DND-41 (cell line): ENCODE measurements around the gene LMOD3.

Experiments
- ATAC-seq: fragments of 200-7000 bp; cut with Tn5 transposase; 3 replicates; pipeline ENCODE4 v1.9.1; 2021; ENCODE audit warnings: low read depth; ENCODE audit not compliant: insufficient read depth
- DNase-seq: peaks from one replicate; pipeline ENCODE4 v3.0.0-alpha.2; 2020
- H2AFZ ChIP-seq: 2 replicates; pipeline ENCODE4 v1.6.0; 2012; ENCODE audit warnings: low read depth, low read length
- H3K27ac ChIP-seq: 2 replicates; pipeline ENCODE4 v1.5.1; 2012; ENCODE audit warnings: low read length, inconsistent platforms
- H3K27me3 ChIP-seq: fragments of 200-600 bp; sonication (generic); 2 replicates; pipeline ENCODE4 v1.6.0; 2012; ENCODE audit warnings: low read length, mild to moderate bottlenecking, inconsistent platforms; ENCODE audit not compliant: insufficient read depth, poor library complexity
- H3K36me3 ChIP-seq: 2 replicates; pipeline ENCODE4 v1.5.1; 2012; ENCODE audit warnings: low read length, inconsistent platforms; ENCODE audit not compliant: insufficient read depth
- H3K4me1 ChIP-seq: 2 replicates; pipeline ENCODE4 v1.5.1; 2012; ENCODE audit warnings: mild to moderate bottlenecking, low read length; ENCODE audit not compliant: insufficient read depth
- H3K4me2 ChIP-seq: 2 replicates; pipeline ENCODE4 v1.6.0; 2012; ENCODE audit warnings: mild to moderate bottlenecking, moderate library complexity, low read length, inconsistent platforms; ENCODE audit not compliant: insufficient read depth
- H3K4me3 ChIP-seq, 2 experiments: fragments of 200-600 bp in 1 of 2; shearing (Covaris generic) in 1 of 2; 2 replicates each; pipeline ENCODE4 v1.5.1; 2012 to 2016; ENCODE audit warnings: inconsistent platforms in 2 of 2, low read length in 2 of 2, mild to moderate bottlenecking in 2 of 2, low read depth in 1 of 2, moderate library complexity in 1 of 2
- H3K79me2 ChIP-seq: 2 replicates; pipeline ENCODE4 v1.6.0; 2012; ENCODE audit warnings: low read length, inconsistent platforms; ENCODE audit not compliant: insufficient read depth
- H3K9ac ChIP-seq: 2 replicates; pipeline ENCODE4 v1.6.0; 2012; ENCODE audit warnings: low read depth, mild to moderate bottlenecking, inconsistent platforms, low read length, moderate library complexity
- H3K9me3 ChIP-seq: 2 replicates; pipeline ENCODE4 v1.5.1; 2012; ENCODE audit warnings: low read length, moderate library complexity, mild to moderate bottlenecking, inconsistent platforms; ENCODE audit not compliant: insufficient read depth, severe bottlenecking
- H4K20me1 ChIP-seq: 2 replicates; pipeline ENCODE4 v1.6.0; 2012; ENCODE audit warnings: low read length; ENCODE audit not compliant: insufficient read depth
- CTCF ChIP-seq: IDR thresholded peaks from 2 replicates; pipeline ENCODE4 v1.5.1; 2012; ENCODE audit warnings: borderline replicate concordance, low read length, moderate library complexity, mild to moderate bottlenecking; ENCODE audit not compliant: poor library complexity, severe bottlenecking; ENCODE audit errors: extremely low read depth
- EZH2 ChIP-seq: IDR thresholded peaks from 3 replicates; pipeline ENCODE4 v1.6.1; 2012; ENCODE audit warnings: borderline replicate concordance, low read depth, mild to moderate bottlenecking, moderate library complexity, low read length, inconsistent platforms; ENCODE audit not compliant: severe bottlenecking

LMOD3 gene

GRCh38 chr3:69059688-69060087 lies 62.7 kb downstream of the LMOD3 start:
- DNase-seq (no peak), ATAC-seq (no peak)
- Histone ChIP-seq H3K27ac (no peak overlapping the region), H3K9me3 (no peaks in the 10 kb centered on the region), H3K9ac (no peak overlapping the region), H3K79me2 (0 out of 2 replicates have a peak, but pooled peaks cover 2% of the 10 kb centered on the region), H3K27me3 (no peaks in the 10 kb centered on the region), H3K4me1 (peaks cover 33% of the 10 kb centered on the region), H2AFZ (no peak overlapping the region), H3K36me3 (peaks cover 73% of the 10 kb centered on the region), H3K4me3 (no peak overlapping the region), H4K20me1 (no peaks in the 10 kb centered on the region), H3K4me2 (no peak overlapping the region)
- TF ChIP-seq CTCF, result no peak
- TF ChIP-seq EZH2, result no peak

- Histone ChIP-seq H3K4me1 (peaks cover 25% of the 10 kb centered on the region), H4K20me1 (no peaks in the 10 kb centered on the region), H3K79me2 (no peaks in the 10 kb centered on the region), H3K27ac (peak overlapping the region; percentile 73), H2AFZ (peak overlapping the region; percentile 30; the same call in 1 of the 2 replicates), H3K9me3 (no peaks in the 10 kb centered on the region), H3K27me3 (no peaks in the 10 kb centered on the region), H3K4me3 (no peak overlapping the region), H3K4me2 (no peak overlapping the region), H3K9ac (peak overlapping the region; percentile 17; the same call in 1 of the 2 replicates), H3K36me3 (peaks cover 75% of the 10 kb centered on the region)
- TF ChIP-seq CTCF (no peak), EZH2 (no peak)
- ATAC-seq, result no peak
- no peak for DNase-seq
Observed at GRCh38 chr3:69058947-69059224, 63.5 kb downstream of the LMOD3 start.

GRCh38 chr3:69058180-69058946 lies 64.0 kb downstream of the LMOD3 start:
- Histone ChIP-seq H2AFZ (peak overlapping the region; percentile 30; the same call in 1 of the 2 replicates), H3K79me2 (no peaks in the 10 kb centered on the region), H4K20me1 (no peaks in the 10 kb centered on the region), H3K4me3 (no peak overlapping the region), H3K36me3 (peaks cover 72% of the 10 kb centered on the region), H3K4me2 (peak overlapping the region; percentile 10), H3K9ac (peak overlapping the region; percentile 17; the same call in 1 of the 2 replicates), H3K27ac (peak overlapping the region; percentile 73), H3K9me3 (no peaks in the 10 kb centered on the region), H3K27me3 (no peaks in the 10 kb centered on the region), H3K4me1 (peaks cover 19% of the 10 kb centered on the region)
- ATAC-seq (peak; percentile 99), DNase-seq (peak; percentile 25)
- TF ChIP-seq CTCF, result no peak
- TF ChIP-seq EZH2, result no peak
